GM19397 (cell line): ENCODE results near the gene PRKAR2A.
"Not testable (repeated sequence)": the region's sequence is repeated elsewhere in the genome, so short reads cannot be mapped to it uniquely, and the experiment has no call there.

Experiments
- ATAC-seq: cut with Tn5 transposase; IDR thresholded peaks from one replicate; pipeline ENCODE4 v1.9.1; 2021; ENCODE audit warnings: mild to moderate bottlenecking, moderate library complexity; ENCODE audit not compliant: unreplicated experiment

PRKAR2A gene

DNA sequence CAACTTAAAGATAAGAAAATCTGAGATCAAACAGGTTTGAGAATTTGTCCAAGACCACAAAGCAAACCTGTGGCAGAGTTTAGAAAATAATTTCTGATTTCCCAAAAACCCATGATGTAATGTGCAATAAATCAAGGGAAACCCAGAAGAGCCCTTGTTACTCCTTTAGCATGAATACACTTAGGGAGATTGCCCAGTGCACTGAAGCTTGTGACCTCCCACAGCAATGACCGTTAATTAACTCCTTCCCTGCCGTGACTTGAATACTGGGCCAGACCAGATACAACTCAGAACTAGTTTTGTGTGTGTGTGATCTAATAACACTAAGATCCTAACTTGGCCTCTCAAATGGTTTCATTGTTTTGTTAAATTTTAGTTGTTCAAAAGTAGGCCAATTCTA lies 2.5 kb downstream of the PRKAR2A start:
- ATAC-seq = no peak

DNA sequence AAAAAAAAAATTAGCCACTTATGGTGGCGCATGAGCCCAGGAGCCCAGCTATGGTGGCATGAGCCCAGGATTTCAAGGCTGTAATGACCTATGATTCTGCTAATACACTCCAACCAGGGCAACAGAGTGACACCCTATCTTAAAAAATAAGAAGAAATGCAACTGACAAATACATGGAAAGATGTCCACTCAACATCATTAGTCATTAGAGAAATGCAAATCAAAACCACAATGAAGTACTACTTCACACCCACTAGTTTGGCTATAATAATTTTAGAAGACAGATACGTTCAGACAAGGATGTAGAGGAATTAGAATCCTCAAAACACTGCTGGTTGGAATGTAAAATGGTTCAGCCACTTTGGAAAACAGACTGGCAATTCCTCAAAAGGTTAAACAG lies 10.5 kb downstream of the PRKAR2A start:
- ATAC-seq = no peak

DNA sequence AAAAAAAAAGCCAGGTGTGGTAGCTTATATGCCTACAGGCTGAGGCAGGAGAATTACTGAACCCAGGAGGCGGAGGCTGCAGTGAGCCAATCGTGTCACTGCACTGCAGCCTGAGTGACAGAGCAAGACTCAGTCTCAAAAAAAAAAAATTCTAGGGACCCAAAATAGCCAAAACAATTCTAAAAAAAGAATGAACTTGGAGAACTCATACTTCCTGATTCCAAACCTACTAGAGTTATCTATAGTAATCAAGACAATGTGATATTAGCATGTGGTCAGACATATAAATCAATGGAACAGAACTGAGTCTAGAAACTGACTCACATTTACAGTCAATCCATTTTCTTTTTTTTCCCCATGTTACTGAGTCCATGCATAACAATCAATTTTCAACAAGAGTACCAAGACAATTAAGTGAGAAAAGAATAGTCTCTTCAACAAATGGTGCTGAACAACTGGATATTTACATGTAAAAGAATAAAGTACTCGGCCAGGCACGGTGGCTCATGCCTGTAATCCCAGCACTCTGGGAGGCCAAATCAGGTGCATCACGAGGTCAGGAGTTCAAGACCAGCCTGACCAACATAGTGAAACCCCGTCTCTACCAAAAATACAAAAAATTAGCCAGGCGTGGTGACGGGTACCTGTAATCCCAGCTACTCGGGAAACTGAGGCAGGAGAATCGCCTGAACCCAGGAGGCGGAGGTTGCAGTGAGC lies 11.9 kb downstream of the PRKAR2A start:
- ATAC-seq = no peak

DNA sequence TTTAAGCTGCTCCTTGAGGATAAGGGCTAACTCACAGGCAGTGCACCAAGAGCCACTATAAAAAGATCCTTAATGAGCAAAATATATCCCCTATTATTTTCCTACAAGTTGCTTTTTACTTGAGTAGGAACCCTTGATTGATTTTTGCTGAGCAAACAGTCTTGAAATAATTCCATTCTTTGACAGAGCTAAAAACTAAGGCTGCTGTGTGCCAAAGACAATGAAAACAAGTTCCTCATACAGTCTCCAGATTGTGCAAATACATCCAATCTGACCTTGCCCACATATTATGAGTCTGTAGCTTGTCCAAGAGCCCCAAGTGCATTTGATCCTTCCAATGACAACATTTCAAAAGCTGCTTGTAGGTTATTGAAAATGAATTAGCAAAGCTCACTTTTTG lies 15.0 kb downstream of the PRKAR2A start:
- ATAC-seq = no peak

DNA sequence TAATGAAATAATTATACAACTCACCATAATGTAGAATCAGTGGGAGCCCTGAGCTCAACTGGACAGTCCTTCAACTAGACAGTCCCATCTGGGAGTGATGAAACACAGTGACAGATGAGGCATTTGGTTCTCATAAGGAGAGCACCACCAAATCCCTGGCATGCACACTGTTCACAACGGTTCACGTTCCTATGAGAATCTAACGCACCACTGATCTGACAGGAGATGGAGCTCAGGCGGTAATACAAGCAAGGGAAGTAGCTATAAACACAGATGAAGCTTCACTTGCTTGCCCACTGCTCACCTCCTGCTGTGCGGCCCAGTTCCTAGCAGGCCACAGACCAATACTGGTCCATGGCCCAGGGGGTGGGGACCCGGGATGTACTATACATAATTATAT lies 17.0 kb downstream of the PRKAR2A start:
- ATAC-seq = no peak

DNA sequence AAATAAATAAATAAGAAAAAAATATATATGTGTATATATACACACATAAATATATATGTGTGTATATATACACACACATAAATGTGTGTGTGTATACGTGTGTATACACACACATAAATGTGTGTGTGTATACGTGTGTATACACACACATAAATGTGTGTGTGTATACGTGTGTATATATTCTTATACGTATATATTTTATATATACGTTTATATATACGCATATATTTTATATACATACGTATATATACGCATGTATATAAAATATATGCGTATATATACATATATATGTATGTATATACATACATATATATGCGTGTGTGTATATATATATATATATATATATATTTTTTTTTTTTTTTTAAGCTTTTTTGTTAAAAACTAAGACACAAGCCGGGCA lies 18.1 kb downstream of the PRKAR2A start:
- ATAC-seq = not testable (repeated sequence)

DNA sequence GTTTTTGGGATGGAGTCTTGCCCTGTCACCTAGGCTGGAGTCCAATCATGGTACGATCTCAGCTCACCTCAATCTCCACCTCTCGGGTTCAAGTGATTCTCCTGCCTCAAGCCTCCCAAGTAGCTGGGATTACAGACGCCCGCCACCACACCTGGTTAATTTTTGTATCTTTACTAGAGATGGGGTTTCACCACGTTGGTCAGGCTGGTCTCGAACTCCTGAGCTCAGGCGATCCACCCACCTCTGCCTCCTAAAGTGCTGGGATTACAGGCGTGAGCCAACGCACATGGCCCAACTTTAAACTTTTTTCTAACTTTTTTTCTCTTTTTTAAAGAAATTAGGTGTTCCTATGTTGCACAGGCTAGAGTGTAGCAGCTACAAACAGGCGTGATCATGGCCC lies 19.8 kb downstream of the PRKAR2A start:
- ATAC-seq = not testable (repeated sequence)

DNA sequence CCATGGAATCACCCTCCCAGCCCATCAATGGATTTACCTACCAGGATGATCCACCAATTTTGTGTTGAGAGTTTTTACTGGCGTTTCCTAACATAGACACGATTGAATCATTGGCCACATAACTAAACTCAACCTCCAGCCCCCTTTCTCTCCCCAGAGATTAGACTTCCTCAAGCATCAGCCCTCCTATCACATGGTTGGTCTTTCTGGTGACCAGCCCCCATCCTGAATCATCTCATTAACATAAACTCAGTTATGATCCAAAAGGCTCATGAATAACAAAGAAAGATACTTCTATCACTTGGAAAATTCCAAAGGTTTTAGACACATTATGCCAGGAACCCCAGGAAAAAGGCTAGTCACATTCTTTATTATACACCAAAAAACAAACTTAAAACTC lies 21.2 kb downstream of the PRKAR2A start:
- ATAC-seq = no peak

DNA sequence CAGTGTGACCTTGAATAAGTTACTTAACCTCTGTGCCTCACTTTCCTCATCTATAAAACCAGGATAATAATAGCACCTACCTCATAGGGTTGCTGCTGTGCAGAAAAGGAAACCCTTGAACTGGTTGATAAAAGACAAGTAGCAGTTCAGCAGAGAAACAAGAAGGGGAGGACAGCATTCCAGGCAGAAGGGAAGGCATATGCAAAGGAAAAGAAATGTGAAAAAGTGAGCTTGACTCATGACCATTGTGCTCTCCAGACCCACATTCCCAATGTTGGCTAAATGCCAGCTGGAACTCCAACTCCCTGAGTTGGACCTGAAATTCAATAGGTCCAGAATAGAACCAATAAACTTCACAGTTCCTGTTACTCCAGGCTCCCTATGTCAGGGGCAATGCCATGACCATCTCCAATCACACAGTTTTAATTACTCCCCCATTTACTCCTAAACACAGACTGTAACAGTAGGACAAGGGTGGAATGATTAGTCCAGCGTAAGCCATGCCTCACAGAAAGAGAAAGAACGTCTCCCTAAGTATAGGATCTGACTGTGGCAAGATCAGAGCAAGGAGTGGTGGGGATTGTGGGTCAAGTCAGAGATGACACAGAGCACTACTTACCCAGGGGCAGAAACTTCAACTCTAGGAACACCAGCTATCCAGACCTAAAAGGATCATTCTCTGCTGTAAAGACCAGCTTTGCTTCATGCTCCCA lies 26.9 kb downstream of the PRKAR2A start:
- ATAC-seq = no peak

DNA sequence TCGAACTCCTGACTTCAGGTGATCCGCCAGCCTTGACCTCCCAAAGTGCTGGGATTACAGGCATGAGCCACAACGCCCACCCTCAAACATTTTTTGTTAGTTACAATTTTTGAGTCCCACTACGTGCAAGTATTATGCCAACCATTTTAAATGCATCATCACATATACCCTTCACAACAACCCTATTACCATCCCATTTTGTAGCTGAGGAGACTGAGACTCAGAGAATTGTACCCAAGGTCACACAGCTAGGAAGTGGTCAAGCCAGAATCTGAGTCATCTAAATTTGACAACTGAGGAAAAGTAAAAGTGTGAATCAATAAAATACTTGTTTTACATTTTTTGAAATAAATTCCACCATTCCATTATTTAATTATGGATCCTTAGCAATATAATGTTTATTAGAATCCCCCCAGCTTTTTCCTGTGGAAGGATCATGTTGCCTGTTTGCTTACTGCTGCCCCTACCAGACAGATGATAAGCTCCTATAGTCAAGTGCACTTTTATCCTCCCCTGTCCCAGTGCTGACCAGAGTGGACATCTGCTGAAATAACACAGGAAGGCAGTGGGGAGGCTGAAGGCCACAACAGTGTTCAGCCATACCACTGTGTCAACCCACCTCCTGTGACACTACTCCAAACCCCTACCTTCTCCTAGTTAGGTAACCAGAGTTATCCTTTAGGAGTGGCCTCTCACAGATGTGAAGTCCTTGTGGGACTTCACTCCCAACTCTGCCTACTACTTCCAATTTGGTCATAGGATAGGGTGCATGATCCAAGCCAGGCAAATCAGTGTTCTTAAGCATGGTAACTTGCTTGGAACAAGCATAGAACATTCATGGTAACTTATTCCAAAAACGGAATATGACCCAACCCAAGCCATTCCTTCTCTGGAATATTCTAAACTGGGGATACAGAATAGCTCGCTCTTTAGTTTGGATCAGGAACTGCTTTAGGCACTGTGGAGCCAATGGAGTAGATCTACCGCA lies 28.1 kb downstream of the PRKAR2A start:
- ATAC-seq = no peak

DNA sequence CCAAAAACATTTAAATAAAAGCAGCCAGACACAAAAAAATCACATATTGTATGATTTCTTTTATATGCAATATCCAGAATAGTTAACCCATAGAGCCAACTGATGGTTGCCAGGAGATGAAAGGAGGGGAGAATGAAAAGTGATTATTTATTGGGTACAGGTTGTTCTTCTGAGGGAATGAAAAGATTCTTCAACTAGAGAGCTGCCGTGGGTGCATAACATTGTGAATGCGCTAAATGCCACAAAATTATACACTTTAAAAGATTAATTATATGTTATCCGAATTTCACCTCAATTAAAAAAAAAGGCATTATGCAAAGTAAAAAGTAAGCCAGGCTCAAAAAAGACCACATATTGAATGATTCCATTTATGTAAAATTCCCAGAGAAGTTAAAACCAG lies 36.1 kb downstream of the PRKAR2A start:
- no peak for ATAC-seq

DNA sequence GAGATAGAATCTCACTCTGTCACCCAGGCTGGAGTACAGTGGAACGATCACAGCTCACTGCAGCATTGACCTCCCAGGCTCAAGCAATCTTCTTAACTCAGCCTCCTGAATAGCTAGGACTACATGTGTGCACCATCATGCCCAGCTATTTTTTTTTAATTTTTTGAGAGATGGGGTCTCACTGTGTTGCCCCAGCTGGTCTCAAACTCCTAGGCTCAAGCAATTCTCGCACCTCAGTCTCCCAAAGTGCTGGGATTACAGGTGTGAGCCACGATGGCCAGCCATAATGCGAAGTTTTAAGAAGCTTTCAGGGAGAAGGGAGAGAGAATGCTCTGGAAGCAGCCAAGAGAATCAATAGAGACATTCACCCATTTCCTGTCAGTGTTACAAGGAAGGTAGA lies 42.7 kb downstream of the PRKAR2A start:
- ATAC-seq = no peak

DNA sequence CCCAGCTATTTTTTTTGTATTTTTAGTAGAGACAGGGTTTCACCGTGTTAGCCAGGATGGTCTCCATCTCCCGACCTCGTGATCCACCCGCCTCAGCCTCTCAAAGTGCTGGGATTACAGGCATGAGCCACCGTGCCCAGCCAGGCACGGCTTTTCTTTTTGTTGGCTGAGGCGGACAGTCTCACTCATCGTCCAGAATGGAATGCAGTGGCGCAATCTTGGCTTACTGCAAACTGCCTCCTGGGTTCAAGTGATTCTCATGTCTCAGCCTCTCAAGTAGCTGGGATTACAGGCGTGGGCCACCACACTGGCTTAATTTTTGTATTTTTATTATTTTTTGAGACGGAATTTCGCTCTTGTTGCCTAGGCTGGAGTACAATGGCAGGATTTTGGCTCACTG lies 46.8 kb downstream of the PRKAR2A start:
- not testable (repeated sequence) for ATAC-seq

DNA sequence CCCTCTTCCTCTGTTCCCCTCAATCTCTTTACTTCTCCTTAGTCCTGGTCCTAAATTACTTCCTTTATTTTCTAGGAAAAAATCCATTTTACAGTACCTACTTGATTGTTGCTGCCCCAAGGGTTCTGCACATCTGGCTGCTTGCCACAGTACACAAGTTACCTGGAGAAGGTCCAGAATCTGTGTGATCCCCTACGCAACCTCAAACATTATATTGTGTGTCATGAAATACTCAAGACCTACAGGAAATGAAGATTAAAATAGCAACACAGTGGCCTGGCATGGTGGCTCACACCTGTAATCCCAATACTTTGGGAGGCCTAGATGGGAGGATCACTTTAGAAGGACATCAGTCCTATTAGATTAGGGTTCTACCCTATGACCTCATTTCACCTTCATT lies 48.7 kb downstream of the PRKAR2A start:
- ATAC-seq = no peak

DNA sequence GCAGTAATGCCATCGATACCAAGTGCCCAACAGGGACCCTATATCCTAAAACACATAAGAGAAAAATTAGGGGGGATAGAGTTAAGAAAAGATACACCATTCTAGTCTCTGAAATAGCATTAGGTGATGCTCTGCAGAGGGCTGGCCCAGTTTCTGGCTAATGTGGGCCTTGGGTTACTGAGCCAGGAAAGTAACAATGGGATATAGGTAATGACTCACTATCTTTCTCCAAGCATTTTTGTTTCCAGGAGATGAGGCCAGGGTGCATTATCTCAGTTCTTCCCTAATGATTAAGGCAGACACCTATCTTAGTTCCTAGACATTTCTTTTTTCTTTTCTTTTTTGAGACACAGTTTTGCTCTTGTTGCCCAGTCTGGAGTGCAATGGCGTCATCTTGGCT lies 50.0 kb downstream of the PRKAR2A start:
- ATAC-seq = no peak

DNA sequence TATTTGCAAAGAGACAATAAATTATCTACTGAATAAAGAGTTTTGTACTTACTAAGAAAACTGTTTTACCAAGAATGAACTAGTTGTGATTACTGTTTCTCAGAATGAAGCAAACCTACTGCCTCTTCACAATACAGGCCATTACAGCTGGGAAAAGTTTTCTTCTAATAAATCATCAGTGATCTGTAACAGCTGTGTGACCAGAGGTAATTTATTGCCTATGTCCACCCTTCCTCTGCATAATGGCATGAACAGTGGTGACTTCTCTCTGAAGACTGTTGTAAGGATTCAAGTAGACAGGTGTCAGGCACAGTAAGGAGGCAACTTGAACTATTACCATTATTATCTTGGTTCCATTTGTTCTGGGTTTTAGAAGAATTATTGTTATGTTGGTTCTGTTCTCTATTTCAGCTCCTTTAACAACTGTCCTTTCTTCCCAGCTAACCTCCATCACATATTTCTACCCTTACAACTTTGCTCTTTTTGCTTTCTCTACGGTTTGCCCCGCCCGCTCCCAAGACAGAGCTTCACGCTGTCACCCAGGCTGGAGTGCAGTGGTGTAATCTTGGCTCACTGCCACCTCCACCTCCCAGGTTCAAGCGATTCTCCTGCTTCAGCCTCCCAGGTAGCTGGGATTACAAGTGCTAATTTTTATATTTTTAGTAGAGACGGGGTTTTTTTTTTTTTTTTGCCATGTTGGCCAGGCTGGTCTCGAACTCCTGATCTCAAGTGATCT lies 51.5 kb downstream of the PRKAR2A start:
- ATAC-seq = no peak

DNA sequence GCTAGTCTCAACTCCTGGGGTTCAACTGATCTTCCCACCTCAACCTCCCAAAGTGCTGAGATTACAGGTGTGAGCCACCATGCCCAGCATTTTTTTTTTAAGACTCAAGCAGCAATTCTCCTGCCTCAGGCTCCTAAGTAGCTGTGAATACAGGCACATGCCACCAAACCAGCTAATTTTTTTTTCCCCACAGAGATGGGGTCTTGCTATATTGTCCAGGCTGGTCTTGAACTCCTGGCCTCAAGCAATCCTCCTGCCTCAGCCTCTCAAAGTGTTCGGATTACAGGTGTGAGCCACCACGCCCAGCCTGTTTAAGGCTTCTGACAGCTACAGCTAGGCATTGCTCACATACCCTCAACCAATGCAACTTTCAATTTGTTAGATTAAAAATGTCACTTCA lies 54.2 kb downstream of the PRKAR2A start:
- ATAC-seq = not testable (repeated sequence)

DNA sequence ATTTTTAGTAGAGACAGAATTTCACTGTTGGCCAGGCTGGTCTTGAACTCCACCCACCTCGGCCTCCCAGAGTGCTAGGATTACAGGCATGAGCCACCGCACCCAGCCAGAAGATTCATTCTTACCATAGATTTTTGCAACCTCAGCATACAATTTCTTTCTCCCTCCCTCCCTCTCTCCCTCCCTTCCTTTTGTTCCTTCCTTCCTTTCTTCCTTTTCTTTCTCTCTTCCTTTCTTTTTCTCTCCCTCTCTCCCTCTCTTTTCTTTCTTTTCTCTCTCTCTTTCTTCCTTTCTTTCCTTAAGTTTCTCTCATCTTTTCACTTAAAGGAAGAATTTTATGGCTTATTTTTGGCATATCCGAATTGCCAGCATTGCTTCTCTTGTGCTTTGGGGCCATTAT lies 58.0 kb downstream of the PRKAR2A start:
- ATAC-seq = no peak

DNA sequence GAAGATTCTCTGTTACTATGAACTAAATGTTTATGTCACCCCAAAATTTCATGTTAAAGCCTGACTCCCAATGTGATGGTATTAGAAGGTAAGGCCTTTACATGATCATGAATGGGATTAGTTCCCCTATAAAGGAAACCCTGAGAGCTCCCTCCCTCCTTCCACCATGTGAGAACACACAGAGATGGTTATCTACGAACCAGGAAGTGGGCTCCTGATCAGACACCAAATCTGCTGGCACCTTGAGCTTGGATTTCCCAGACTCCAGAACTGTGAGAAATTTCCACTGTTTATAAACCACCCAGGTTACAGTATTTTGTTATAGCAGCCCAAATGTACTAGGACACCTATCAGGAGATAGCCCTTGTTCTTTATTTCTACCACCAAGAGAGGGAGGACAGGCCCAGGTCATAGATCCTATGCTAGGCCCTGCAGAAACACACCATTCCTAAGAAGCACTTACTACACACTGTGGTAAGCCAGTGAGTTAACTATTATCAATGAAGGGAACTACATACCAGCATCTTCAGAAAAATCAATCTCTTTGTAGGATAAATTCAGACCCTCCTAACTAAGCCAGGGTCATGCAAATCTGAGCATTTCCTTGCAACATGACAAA lies 59.0 kb downstream of the PRKAR2A start:
- ATAC-seq = no peak

DNA sequence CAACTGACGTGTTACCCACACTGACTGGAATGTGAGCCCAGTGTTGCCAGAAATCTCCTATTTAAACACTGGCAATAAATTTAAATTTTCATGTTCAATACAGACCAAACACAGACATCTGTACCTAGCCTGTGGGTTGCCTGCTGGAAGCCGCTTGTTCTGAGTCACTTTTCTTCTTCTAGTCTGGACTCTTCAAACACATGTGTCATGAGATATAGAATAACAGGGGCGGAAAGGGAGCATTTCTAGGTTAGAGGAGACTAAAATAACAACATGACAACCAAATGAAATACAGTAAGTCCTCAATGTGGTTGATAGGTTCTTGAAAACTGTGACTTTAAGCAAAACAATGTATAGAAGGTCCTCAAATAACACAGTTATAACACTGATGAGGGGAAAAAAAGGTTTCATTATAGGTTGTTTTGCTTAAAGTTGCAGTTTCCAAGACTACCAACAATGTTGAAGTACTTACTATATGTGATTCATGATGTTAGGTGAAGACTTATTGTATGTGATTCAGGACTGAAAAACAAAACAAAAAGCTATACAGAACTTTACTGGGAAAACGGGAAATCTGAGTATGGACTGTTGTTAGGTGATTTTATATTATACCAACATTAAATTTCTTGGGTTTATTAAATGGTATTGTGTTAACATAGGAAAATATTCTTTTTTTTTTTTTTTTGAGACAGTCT lies 63.1 kb downstream of the PRKAR2A start:
- no peak for ATAC-seq
